GM19438 (cell line): ENCODE results near the gene TYR.
"Not testable (repeated sequence)": the region's sequence is repeated elsewhere in the genome, so short reads cannot be mapped to it uniquely, and the experiment has no call there.

ENCODE experiments used
- ATAC-seq: cut with Tn5 transposase; IDR thresholded peaks from one replicate; pipeline ENCODE4 v1.9.1; 2021; ENCODE audit warnings: low read depth; ENCODE audit not compliant: unreplicated experiment

Gene TYR

GRCh38 chr11:89267660-89268302 is 90.1 kb downstream of the TYR start:
- ATAC-seq, result no peak

- ATAC-seq, result not testable (repeated sequence)
Observed at GRCh38 chr11:89272540-89273088, 94.9 kb downstream of the TYR start.

GRCh38 chr11:89273220-89273619 is 95.5 kb downstream of the TYR start:
- not testable (repeated sequence) for ATAC-seq

GRCh38 chr11:89275966-89276365 is 98.3 kb downstream of the TYR start:
- no peak for ATAC-seq

GRCh38 chr11:89279176-89279575 is 101.5 kb downstream of the TYR start:
- no peak for ATAC-seq

GRCh38 chr11:89281032-89281677 is 103.5 kb downstream of the TYR start:
- ATAC-seq, result not testable (repeated sequence)

GRCh38 chr11:89286601-89287000 is 108.9 kb downstream of the TYR start:
- ATAC-seq, result not testable (repeated sequence)

- ATAC-seq, result not testable (repeated sequence)
Observed at GRCh38 chr11:89288004-89288403, 110.3 kb downstream of the TYR start.

GRCh38 chr11:89293965-89294679 is 116.4 kb downstream of the TYR start:
- no peak for ATAC-seq

- not testable (repeated sequence) for ATAC-seq
Observed at GRCh38 chr11:89295023-89295422, 117.3 kb downstream of the TYR start.

- not testable (repeated sequence) for ATAC-seq
Observed at GRCh38 chr11:89303029-89303428, 125.4 kb downstream of the TYR start.

- not testable (repeated sequence) for ATAC-seq
Observed at GRCh38 chr11:89308272-89308671, 130.6 kb downstream of the TYR start.

- not testable (repeated sequence) for ATAC-seq
Observed at GRCh38 chr11:89309321-89309985, 131.8 kb downstream of the TYR start.

GRCh38 chr11:89310607-89311006 is 132.9 kb downstream of the TYR start:
- ATAC-seq, result not testable (repeated sequence)

GRCh38 chr11:89321401-89321800 is 143.7 kb downstream of the TYR start:
- no peak for ATAC-seq

GRCh38 chr11:89327885-89328284 is 150.2 kb downstream of the TYR start:
- no peak for ATAC-seq

- not testable (repeated sequence) for ATAC-seq
Observed at GRCh38 chr11:89331940-89332339, 154.3 kb downstream of the TYR start.

- not testable (repeated sequence) for ATAC-seq
Observed at GRCh38 chr11:89333704-89334103, 156.0 kb downstream of the TYR start.

- ATAC-seq, result not testable (repeated sequence)
Observed at GRCh38 chr11:89337100-89337650, 159.5 kb downstream of the TYR start.

GRCh38 chr11:89338073-89338472 is 160.4 kb downstream of the TYR start:
- ATAC-seq, result not testable (repeated sequence)
